ENCODE measurements around the gene CREBL2.
"Not testable (repeated sequence)": the region's sequence is repeated elsewhere in the genome, so short reads cannot be mapped to it uniquely, and the experiment has no call there.

DNA sequence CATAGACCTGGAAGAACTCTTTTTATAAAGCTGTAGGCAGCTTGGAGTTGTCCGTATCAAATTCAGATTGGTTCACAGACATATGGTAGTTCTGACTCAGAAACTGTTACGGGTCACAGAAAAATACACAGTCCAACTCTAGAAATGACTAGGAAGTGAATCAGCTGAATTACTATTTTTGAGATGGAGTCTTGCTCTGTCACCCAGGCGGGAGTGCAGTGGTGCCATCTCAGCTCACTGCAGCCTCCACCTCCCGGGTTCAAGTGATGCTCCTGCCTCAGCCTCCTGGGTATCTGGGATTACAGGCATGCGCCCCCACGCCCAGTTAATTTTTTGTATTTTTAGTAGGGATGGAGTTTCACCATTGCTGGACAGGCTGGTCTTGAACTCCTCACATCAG is 34.3 kb downstream of the CREBL2 start:
- TF ChIP-seq CTCF (conservative IDR thresholded peaks at IDR 0.05 in 1 of 2, IDR thresholded peaks at IDR 0.05 in 1 of 2; ENCODE audit: extremely low read depth in 1 of 2, insufficient read depth in 1 of 2, low read depth in 1 of 2, low read length in 2 of 2); EZH2 (IDR thresholded peaks at IDR 0.05; ENCODE audit: borderline replicate concordance, low read length): not testable (repeated sequence)
